Ureter (tissue), 1 donor: ENCODE measurements around the gene SPATS1. TPM values are rescaled to one million over a fixed set of nuclear protein-coding genes. Genes with fewer than 3 reads are reported as not detected.
"Not testable (repeated sequence)": the region's sequence is repeated elsewhere in the genome, so short reads cannot be mapped to it uniquely, and the experiment has no call there.

Experiments
- DNase-seq: peaks from one replicate; pipeline ENCODE4 v3.0.0-alpha.2; 2020; ENCODE audit warnings: low spot score
- total RNA-seq: library from RNA; stranded (reverse); gene quantifications from one replicate; pipeline ENCODE4 v1.2.4, GENCODE V29; 2023
- donor health status: DM: yes; HTN: yes; CAD: no.

SPATS1 gene
- total RNA-seq, 1 donor from 2014 or later = not detected

DNA sequence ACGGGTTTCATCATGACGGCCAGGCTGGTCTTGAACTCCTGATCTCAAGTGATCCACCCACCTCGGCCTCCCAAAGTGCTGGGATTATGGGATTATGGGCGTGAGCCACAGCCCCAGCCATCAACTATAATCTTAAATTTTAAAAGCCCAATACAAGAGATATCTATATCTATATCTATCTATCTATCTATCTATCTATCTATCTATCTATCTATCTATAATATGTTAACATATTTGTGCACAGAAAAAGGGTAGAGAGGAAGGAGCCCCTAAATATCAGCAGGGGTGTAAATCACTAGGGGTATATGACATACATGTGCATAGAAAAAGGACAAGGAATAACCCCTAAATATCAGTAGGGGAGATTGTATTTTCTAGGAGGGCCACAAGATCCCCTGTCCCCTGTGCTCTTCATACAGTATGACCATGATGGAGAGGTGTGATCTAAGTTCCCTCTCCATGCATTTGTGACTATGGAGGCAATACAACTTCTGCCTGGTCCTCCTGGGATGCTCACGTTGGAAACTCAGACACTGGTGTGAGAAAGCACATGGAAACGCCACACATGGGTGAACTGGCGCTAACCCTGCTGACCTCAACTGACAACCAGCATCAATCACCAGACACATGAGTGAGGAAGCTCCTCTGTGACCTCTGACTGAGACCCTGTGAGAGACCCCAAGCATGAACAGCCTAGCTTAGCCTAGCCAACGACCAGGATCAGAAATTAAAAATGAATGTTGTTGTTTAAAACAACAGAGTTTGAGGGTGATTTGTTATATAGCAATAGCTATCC is 1.2 kb upstream of the SPATS1 start:
- DNase-seq = no peak

DNA sequence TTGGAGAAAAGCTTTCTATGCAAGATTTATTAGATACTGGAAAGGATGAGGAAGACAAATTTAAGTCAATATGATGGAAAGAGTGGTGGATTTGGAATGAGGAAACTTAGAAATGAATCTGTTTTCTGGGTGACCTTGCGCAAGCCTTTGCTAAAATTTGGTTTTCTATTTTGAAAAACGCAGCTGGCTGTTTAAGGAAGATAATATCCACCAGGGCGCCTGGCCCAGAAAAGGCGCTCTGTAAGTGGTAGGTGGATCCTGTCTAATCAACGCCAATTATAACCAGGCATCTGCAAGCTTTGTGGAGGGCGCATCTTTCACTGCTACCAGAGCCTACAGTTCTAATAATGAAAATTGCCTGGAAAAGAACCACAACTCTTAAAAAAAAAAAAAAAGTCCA is 398 bp upstream of the SPATS1 start:
- no peak for DNase-seq

- not testable (repeated sequence) for DNase-seq
Measured at GRCh38 chr6:44346818-44347217, 4.4 kb downstream of the SPATS1 start.

DNA sequence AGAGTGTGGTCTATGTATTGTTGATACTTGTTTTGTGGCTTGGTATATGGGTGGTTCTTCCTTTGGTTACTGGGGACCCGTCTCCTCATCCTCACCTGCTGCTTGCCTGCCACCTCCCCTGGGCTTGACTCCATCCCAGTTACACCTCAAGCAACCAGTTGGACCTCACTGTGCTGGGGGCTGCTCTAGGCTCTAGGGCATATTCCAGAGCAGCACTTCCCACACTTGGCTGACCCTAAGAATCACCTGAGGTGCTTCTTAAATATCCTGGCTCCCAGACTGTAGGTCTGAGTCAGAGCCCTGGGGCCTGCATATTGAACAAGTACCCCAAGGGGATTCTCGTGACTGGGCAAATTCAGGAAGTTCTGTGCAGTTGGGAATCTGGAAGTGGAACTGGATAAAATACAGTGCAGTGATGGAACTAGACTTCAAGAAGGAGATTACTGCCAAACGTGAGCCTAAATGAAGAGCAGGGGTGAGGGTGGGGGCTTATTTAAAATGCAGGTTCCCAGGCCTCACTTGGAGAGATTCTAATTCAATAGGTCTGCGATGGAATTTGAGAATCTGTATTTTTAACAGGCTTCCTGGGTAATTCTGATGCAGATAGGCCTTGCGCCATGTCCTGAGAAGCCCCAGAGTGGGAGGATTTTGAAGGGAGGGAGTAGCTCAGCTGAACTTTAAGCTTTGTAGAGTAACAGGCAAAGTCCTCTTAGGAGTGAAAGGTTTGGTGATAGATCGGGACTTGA is 7.6 kb downstream of the SPATS1 start:
- no peak for DNase-seq

- DNase-seq = not testable (repeated sequence)
Measured at GRCh38 chr6:44350650-44350994, 8.2 kb downstream of the SPATS1 start.

DNA sequence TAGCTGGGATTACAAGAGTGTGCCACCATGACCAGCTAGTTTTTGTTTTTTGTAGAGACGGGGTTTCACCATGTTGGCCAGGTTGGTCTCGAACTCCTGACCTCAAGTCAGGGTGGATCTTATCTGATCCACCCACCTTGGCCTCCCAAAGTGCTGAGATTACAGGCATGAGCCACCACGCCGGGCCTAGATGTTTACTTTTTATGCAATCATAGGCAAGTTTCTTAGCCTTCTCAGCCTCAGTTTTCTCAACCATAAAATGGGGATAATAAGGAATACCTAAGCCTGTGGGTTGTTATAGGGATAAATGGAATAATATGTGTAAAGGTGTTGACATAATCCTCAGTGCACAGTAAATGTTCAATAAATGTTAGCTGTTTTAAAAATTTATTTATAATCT is 9.8 kb downstream of the SPATS1 start:
- no peak for DNase-seq

- no peak for DNase-seq
Measured at GRCh38 chr6:44353336-44353735, 10.9 kb downstream of the SPATS1 start.

- DNase-seq = no peak
Measured at GRCh38 chr6:44355640-44356039, 13.2 kb downstream of the SPATS1 start.

DNA sequence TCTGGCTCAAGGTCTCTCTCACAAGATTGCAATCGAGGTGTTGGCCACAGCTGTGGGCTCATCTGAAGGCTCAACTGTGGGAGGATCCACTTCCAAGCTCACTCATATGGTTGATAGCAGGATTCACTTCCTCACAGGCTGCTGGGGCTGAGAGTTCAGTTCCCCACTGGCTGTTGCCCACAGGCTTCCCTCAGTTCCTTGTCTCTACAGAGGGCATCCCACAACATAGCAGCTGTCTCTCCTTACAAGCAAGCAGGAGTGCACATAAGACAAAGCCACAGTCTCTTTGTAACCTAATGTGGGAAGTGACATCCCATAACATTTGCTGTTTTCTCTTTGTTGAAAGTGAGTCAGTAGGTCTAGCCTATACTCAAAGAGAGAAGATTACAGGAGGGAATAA is 14.0 kb downstream of the SPATS1 start:
- DNase-seq = no peak

DNA sequence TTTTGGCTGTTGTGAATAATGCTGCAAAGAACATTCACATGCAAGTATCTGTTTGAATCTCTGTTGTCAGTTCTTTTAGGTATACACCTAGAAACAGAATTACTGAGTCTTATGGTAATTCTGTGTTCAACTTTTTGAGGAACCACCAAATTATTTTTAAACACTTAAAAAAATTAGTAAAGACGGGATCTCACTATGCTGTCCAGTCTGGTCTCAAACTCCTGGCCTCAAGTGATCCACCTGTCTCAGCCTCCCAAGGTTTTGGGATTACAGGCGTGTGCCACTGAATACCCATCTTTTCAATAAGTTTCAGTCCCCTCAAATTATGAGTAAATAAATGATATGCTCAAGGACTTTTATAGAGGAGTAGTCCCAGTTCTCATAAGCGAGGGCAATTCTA is 17.5 kb downstream of the SPATS1 start:
- no peak for DNase-seq

- DNase-seq = no peak
Measured at GRCh38 chr6:44361947-44362346, 19.5 kb downstream of the SPATS1 start.

GRCh38 chr6:44363377-44363926 is 21.0 kb downstream of the SPATS1 start:
- DNase-seq = no peak

DNA sequence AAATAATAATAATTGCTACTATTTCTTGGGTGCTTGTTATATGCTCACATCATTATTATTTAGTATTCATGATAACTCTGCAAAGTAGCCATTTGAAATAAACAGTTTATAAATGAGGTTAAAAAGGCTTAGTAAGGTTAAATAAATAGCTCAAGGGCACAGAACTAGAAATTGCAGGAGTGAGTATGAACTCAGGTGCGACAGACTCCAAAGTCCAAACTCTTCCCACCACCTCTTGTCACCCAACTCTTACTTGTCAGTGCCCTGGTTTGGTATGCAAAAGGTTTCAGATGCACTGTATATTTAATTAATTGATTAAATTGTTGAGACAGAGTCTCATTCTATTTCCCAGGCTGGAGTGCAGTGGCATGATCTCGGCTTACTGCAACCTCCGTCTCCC is 24.3 kb downstream of the SPATS1 start:
- DNase-seq = no peak

GRCh38 chr6:44367681-44368080 is 25.2 kb downstream of the SPATS1 start:
- no peak for DNase-seq

DNA sequence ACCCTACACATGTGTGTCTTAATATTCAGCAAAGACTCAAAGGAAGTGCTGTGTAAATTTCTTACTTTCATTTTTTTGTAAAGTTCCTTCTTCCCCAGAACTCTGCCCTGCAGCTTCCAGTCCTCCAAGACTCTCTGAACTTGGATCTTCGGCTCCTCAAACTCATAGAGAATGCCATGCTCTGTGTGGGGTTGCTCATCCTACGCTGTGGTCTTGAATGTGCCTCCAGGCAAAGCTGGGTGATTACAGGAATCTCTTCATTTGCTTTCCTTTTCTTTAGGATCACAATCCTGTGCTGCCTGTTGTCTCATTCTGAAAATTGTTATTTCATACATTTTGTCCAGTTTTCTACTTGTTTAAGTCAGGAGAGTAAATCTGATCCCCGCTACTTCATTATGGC is 30.6 kb downstream of the SPATS1 start:
- DNase-seq = no peak

- no peak for DNase-seq
Measured at GRCh38 chr6:44373787-44374186, 31.3 kb downstream of the SPATS1 start.

- DNase-seq = no peak
Measured at GRCh38 chr6:44375071-44375470, 32.6 kb downstream of the SPATS1 start.

DNA sequence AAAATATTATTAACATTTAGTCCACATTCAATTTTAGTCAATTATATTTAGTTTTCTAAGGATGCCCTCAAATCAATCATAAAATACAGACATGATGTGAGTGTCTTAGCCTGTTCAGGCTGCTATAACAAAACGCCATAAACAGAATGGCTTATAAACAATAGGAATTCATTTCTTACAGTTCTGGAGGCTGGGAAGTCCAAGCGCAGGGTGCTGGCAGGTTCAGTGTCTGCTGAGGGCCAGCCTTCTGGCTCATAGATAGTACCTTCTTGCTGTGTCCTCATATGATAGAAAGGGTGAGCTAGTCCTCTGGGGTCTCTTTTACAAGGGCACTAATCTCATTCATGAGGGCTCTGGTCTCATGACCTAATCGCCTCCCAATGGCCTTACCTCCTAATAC is 35.0 kb downstream of the SPATS1 start:
- no peak for DNase-seq

DNA sequence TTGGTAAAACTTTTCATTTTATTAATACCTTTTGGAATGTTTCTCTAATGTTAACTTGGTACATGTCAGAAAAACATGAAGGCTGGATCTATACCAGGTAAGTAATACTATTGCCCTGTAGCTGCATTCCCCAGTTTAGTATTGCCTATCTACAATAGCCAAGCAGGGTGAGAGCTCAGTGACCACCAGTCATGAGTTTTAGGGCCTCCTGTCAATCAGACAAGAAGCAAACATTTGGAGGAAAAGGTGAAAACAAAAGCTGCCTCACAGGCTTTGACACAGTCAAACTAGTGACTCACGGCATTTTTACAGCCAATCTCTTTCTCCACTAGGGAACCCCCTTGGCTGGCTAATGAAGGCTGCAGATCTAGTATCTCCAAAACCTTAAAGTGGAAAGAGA is 35.5 kb downstream of the SPATS1 start:
- no peak for DNase-seq

- DNase-seq = no peak
Measured at GRCh38 chr6:44381739-44382138, 39.3 kb downstream of the SPATS1 start.

DNA sequence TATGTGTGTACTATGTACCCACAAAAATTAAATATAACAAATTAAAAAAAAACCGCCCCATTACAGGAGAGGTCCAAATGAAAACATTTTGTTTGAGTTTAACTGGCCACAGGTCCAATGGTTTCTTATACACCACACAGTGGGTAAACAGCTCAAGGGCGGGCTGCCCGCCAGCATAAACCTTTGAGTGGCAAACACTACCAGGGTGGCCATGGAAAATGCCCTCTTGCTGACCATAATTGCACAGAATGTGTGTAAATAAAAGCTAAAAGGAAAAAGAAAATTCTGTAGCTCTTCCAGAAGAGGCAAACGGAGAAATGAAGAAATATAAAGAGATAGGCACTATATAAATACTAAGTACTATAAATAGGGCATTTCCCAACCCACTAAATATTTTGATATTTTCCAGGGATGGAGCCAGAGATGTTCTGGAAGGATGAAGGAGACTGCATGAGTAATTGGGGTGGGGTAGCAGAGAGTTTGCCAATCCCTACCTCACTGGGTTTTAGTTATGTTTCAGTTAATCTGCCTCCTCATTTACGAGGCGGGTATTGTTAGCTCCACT is 44.0 kb downstream of the SPATS1 start:
- DNase-seq = no peak

DNA sequence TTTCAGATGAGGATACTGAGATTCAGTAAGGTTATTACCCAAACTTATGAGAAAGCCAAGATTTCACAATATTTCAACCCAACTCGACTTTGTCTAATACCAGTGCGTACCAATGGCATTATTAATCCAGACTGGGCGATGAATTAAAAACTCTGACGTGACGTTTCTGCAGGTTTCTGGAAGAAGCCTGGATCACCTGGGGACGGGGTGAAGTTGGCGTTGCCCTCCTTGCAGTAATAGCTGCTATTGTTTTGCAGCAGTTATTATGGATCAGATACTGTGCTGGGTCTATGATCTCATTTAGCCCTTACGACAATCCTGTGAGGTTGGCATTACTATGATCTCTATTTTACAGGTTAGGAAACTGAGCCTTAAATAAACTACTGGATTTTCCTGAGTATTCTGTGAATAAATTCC is 44.5 kb downstream of the SPATS1 start:
- no peak for DNase-seq
